Measurements from ENCODE around the gene LAMP5.

Gene LAMP5

DNA sequence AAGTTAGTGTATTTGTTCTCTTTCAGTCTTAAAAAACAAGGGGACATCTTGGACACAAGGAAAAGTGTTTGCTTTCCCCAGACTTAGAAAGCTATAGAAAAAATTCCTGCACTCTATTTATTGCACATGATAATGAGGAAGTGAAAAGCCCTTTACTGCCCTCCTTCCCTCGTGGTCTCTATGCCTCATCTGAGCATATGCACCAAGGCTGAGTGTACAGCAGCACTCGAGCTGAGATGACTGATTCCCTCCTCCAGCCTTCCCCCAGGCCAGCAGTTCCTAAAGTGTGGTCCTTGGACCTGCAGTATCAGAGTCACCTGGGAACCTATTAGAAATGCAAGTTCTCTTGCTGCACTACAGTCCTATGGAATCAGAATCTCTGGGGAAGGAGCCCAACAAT is 14.3 kb upstream of the LAMP5 start:
- no peak for DNase-seq (ENCODE audit: low read depth, low spot score)

GRCh38 chr20:9501473-9501872 is 12.9 kb upstream of the LAMP5 start:
- DNase-seq (ENCODE audit: low read depth, low spot score), result no peak

GRCh38 chr20:9503526-9504245 is 10.7 kb upstream of the LAMP5 start:
- DNase-seq (ENCODE audit: low read depth, low spot score), result no peak

- no peak for DNase-seq (ENCODE audit: low read depth, low spot score)
Observed at GRCh38 chr20:9506280-9506821, 8.0 kb upstream of the LAMP5 start.

- DNase-seq (ENCODE audit: low read depth, low spot score), result no peak
Observed at GRCh38 chr20:9506964-9507369, 7.4 kb upstream of the LAMP5 start.

DNA sequence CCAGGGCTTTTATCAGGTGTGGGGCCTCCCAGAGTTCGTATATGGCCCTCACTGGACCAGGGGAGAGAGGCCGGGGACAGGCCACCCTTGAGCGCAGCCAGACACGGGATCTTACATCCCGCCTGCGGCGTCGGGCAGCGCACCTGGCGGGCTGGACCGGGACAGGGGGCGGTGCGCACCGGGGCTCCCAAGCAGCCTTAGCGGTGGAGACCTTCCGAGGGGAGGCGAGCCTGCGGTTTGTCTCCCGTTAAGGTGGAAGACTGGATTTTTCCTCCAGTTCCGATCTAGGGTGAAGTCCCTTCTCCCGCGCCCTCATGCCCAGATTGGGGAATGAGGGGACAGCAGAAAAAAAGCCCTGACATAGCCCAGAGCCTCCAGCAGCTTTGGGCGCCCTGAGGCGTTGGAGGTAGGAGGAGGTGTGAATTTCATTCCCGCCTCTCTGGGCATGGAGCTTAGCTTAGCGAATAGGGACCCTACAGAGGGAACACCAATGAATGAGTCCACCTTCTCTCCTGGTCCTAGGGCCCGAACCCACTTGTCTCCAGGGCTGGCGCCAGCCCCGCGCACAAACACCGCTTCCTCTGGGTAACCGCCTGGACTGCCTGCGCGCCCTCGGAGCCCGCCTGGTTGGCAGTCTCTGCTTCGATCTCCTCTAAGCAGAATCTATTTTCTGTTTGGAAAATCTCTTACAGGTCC is 6.7 kb upstream of the LAMP5 start:
- DNase-seq (ENCODE audit: low read depth, low spot score), result no peak

GRCh38 chr20:9508240-9508661 is 6.1 kb upstream of the LAMP5 start:
- DNase-seq (ENCODE audit: low read depth, low spot score), result no peak

GRCh38 chr20:9508696-9509178 is 5.7 kb upstream of the LAMP5 start:
- no peak for DNase-seq (ENCODE audit: low read depth, low spot score)

DNA sequence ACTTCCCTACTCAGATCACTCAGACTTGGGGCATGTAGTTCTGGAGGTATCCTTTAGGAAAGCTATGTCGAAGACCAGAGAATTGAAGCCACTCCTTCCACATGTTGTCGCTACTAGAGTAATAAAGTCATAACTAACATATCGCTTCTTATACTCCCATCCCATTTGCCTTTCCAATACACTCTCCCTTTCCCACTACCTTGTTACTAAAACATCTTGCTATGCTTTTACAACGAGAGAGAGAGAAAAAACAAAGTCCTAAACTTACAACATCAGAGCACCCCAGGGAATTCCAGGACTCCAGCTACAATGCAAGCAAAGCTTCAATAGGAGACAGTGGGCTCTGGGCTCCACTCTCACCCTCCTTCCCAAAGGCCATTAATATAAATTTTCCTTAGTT is 5.1 kb upstream of the LAMP5 start:
- DNase-seq (ENCODE audit: low read depth, low spot score), result no peak

DNA sequence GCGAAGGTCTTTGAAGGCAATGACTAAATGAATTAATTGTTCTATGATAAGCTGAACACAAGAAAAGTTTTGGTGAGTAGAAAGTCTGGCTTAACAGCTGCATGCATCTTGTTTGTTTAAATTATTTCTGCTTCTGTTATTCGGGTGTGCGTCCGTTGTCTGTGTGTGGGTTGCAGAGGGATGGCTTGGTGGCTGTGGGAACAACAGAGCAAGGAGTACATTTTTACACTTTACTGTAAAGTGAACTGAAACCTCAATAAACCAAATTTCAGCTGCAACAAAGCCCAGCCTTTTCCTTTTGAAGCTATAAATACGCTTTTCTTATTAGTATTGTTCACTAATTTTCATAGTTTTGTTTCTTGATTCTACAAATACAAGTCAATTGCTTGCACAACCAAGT is 3.5 kb upstream of the LAMP5 start:
- no peak for DNase-seq (ENCODE audit: low read depth, low spot score)

DNA sequence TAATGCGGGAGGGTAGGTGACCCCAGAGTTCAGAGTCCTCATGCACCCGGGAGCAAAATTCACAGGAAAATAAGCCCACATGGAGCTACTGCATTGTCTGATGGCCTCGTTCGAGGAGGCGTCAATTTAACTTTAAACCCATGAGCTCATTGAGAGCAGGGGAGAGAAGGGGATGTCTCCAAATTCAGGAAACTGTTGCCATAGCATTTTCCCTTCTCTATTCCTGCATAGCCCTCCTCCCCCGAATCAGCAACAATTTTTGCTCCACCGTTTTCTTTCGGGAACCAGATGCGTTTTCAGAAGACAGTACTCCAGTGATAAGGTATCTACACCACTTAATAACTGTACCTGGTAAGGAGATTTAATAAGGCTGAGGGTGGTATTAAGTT is 324 bp upstream of the LAMP5 start:
- DNase-seq (ENCODE audit: low read depth, low spot score), result no peak

GRCh38 chr20:9515214-9515585 is 810 bp downstream of the LAMP5 start:
- DNase-seq (ENCODE audit: low read depth, low spot score), result no peak

- DNase-seq (ENCODE audit: low read depth, low spot score), result no peak
Observed at GRCh38 chr20:9515741-9516233, 1.4 kb downstream of the LAMP5 start.

- DNase-seq (ENCODE audit: low read depth, low spot score), result no peak
Observed at GRCh38 chr20:9516234-9516871, 2.0 kb downstream of the LAMP5 start.

- no peak for DNase-seq (ENCODE audit: low read depth, low spot score)
Observed at GRCh38 chr20:9517297-9518162, 3.1 kb downstream of the LAMP5 start.

GRCh38 chr20:9518576-9519175 is 4.3 kb downstream of the LAMP5 start:
- no peak for DNase-seq (ENCODE audit: low read depth, low spot score)

DNA sequence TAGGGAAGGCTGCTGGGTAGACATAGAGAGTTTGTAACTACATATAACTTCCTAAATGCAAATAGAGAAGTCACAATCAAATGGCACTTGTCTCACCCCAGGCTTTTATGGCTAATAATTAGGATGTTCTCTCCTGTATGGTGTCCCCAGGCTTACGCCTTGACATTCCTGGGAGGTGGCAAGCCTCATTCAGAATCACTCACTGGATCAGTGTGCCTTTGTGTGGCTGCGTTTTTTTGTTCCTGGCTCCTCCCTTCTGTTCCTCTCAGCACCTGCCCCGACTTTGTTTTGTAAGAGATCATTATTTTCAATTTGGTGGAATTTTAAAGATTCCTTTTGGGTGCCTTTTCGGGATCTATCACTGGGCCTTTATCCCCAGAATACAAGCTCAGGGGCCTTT is 5.7 kb downstream of the LAMP5 start:
- DNase-seq (ENCODE audit: low read depth, low spot score), result no peak

DNA sequence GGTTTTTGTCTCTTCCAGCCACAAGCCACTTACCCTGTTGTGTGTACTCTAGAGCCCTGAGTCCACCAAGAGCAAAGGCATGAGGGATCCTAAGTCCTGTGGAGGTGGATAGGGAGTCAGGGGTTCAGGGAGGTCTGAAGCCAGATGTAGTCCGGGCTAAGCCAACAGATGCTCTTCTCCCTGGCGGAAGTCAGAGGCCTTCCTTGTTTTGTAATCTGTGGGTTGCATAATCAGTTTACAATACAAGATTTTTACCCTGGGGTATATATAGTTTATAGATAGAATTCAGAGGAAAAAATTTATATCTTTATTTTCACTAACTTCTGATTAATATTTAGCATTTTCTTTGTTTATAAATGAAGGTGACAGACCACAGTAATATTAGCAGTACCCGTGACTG is 9.2 kb downstream of the LAMP5 start:
- no peak for DNase-seq (ENCODE audit: low read depth, low spot score)

DNA sequence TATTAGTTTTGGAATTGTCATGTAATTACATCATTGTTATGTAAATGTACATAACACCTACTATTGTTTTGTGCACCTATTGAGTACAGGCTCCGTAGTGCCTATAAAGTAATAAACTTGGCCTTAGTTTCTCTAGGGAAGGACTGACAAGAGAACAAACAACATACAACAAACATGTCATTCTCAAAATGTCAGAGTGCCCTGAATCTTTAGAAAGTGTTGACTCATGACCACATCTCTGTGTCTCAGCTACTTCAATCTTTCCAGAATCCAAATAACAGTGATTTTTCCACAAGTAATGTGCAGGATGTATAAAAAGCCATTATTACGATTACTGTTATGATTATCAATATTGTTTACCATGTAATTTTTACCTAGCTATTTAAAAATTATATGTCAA is 17.2 kb downstream of the LAMP5 start:
- DNase-seq (ENCODE audit: low read depth, low spot score), result no peak

- DNase-seq (ENCODE audit: low read depth, low spot score), result no peak
Observed at GRCh38 chr20:9532069-9532838, 17.9 kb downstream of the LAMP5 start.

Measured in iPS DF 19.7 (cell line).